Colonic mucosa (tissue), 4 donors: Measurements from ENCODE around the gene PILRB. TPM values are rescaled to one million over a fixed set of nuclear protein-coding genes. Genes with fewer than 3 reads are reported as not detected.

Source experiments
- DNase-seq: peaks from one replicate; pipeline ENCODE4 v3.0.0-alpha.2; 2020
- H3K27ac ChIP-seq: fragments of 200-600 bp; one replicate; pipeline ENCODE4 v1.8.0; 2021
- H3K27me3 ChIP-seq: fragments of 200-600 bp; one replicate; pipeline ENCODE4 v1.8.0; 2021
- H3K36me3 ChIP-seq: fragments of 200-600 bp; one replicate; pipeline ENCODE4 v1.8.0; 2021
- H3K4me1 ChIP-seq: fragments of 200-600 bp; one replicate; pipeline ENCODE4 v1.8.0; 2021; ENCODE audit warnings: mild to moderate bottlenecking
- H3K4me3 ChIP-seq: fragments of 200-600 bp; one replicate; pipeline ENCODE4 v1.8.0; 2021
- H3K9ac ChIP-seq, 2 donors: one replicate each; pipeline ENCODE4 v1.7.0; 2013; ENCODE audit warnings: control low read depth in 2 of 2, low read depth in 2 of 2, low read length in 2 of 2
- H3K9me3 ChIP-seq: fragments of 200-600 bp; one replicate; pipeline ENCODE4 v1.8.0; 2021
- CTCF ChIP-seq: fragments of 200-600 bp; IDR thresholded peaks from one replicate; pipeline ENCODE4 v1.8.0; 2022; ENCODE audit warnings: antibody characterized with exemption, mild to moderate bottlenecking
- intact Hi-C: fragments of 100-400 bp; cut with DNase I; formaldehyde crosslinking; loops from one replicate; pipeline ENCODE4 v1.14.1; 2022
- total RNA-seq, 2 donors: library from RNA; stranded (reverse); fragmentation: NEBNext Ultra II Directional in 1 of 2; extraction: Animal tissue kit (Norgen Biotek cat#: 25700) in 1 of 2; gene quantifications; one replicate each; pipeline ENCODE4 v1.2.1, GENCODE V29; 2021
- donor health status: healthy.
- donor health status: DM: no; HTN: no; CAD: no.
- donor health status: DM: no; HTN: no; CAD: no.

PILRB gene
- total RNA-seq, 2 donors from 2014 or later: 18.2 to 57.9 TPM

DNA sequence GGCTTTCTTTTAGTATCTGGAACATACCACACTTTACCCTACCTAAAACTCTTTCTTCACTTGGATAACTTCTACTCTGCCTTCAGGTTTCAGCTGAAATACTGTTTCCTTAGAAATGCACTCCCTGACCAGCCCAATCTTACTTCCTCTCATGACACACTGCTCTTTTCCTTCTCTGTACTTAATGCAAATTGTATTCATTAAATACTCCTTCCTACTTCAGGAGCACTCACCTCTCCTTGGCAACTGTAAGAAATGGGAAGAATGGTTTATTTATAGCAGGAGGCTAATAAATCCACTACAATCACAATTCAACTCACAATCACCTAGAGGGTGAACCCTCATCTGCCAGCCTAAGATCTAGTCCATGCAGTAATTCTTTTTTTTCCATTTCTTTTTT, 55.4 kb downstream of the PILRB start:
- H3K27ac ChIP-seq: no peak overlapping the region
- no peak for DNase-seq
- intact Hi-C loops: no loop called here
- no peak for TF ChIP-seq CTCF
- H3K4me3 ChIP-seq: no peak overlapping the region
- no peaks in the 10 kb centered on the region for H3K27me3 ChIP-seq
- no peaks in the 10 kb centered on the region for H3K4me1 ChIP-seq
- no peaks in the 10 kb centered on the region for H3K9me3 ChIP-seq
- no peak overlapping the region for H3K9ac ChIP-seq
- no peaks in the 10 kb centered on the region for H3K36me3 ChIP-seq

DNA sequence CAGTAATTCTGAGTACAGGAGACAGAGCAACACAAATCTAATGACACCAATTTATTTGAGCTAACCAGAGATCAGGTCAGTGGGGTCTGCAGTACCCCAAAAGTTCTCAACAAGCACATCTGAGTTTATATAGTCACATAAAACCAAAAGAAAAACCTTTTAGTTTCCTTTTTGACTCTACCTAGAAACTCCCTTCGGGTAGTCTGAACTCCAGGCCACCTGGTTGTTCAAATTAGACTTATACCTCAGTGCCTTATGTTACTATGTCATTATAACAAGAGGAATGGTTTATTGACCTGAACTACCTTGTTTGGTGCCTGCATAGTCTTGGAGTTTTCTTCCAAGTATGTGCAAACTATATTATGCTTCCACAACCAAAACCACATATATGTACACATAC, 56.0 kb downstream of the PILRB start:
- TF ChIP-seq CTCF: no peak
- Histone ChIP-seq H3K9me3 (no peaks in the 10 kb centered on the region), H3K4me1 (no peaks in the 10 kb centered on the region), H3K4me3 (no peak overlapping the region), H3K27me3 (no peaks in the 10 kb centered on the region), H3K27ac (no peak overlapping the region), H3K36me3 (no peaks in the 10 kb centered on the region), H3K9ac (no peak overlapping the region)
- no peak for DNase-seq
- intact Hi-C loops: no loop called here

DNA sequence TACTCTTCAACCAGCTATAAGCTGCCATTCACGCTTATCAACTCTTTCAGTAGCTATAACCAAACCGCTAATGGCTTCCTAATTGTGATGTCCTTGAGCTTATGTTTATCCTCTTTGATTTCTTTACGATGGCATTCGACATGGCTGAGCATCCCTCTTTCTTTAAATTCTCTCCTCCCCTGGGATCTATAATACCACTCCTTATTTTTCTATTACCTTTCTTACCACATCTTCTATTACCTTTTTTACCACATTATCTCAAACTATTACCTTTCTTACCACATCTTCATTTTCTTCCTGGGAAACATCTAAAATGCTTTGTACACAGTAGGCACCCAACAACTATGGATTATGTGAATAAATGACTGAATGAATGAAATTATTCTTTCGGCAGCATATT, 57.5 kb downstream of the PILRB start:
- Histone ChIP-seq H3K4me3 (no peak overlapping the region), H3K36me3 (no peaks in the 10 kb centered on the region), H3K27ac (no peak overlapping the region), H3K27me3 (no peaks in the 10 kb centered on the region), H3K9ac (no peak overlapping the region), H3K4me1 (no peaks in the 10 kb centered on the region), H3K9me3 (no peaks in the 10 kb centered on the region)
- DNase-seq: no peak
- no peak for TF ChIP-seq CTCF
- intact Hi-C loops: no loop called here

Other genes with a start within 250 kb of the PILRB start
- 10 to 100 TPM; 28.7 to 67.3 TPM for gene TAF6, start 238.8 kb upstream of the PILRB start, total RNA-seq
- 10 to 100 TPM in 1 of 2 donors, 1 to 10 TPM in 1; 8.4 to 10.6 TPM for gene CNPY4, start 238.5 kb upstream of the PILRB start, total RNA-seq
- gene MBLAC1, start 231.2 kb upstream of the PILRB start, total RNA-seq: 1 to 10 TPM; 1.9 to 4.1 TPM
- 100 to 1,000 TPM; 230 to 268 TPM for gene LAMTOR4, start 209.2 kb upstream of the PILRB start, total RNA-seq
- gene TRAPPC14, start 199.4 kb upstream of the PILRB start, total RNA-seq: 10 to 100 TPM; 40.3 to 69.5 TPM
- 10 to 100 TPM in 1 of 2 donors, 1 to 10 TPM in 1; 5.2 to 11.6 TPM for gene GAL3ST4, start 189.5 kb upstream of the PILRB start, total RNA-seq
- gene GPC2, start 180.7 kb upstream of the PILRB start, total RNA-seq: 1 to 10 TPM; 4.0 to 7.6 TPM
- gene STAG3, start 180.2 kb upstream of the PILRB start, total RNA-seq: 1 to 10 TPM; 1.4 to 3.8 TPM
- gene PVRIG, start 138.2 kb upstream of the PILRB start, total RNA-seq: 1 to 10 TPM in 1 of 2 donors, under 1 TPM in 1; 0.53 to 1.4 TPM
- not detected for gene SPDYE3, start 50.4 kb upstream of the PILRB start, total RNA-seq
- 1 to 10 TPM; 1.2 to 3.1 TPM for gene PILRA, start 15.4 kb downstream of the PILRB start, total RNA-seq
- gene ZCWPW1, start 70.6 kb downstream of the PILRB start, total RNA-seq: 1 to 10 TPM; 1.1 to 1.3 TPM
- 10 to 100 TPM; 27.2 to 39.1 TPM for gene MEPCE, start 71.7 kb downstream of the PILRB start, total RNA-seq
- gene PPP1R35, start 78.4 kb downstream of the PILRB start, total RNA-seq: 10 to 100 TPM; 38.8 to 50.5 TPM
- under 1 TPM; 0.54 to 0.74 TPM for gene SPACDR, start 106.1 kb downstream of the PILRB start, total RNA-seq
- gene TSC22D4, start 121.1 kb downstream of the PILRB start, total RNA-seq: 10 to 100 TPM; 56.1 to 56.3 TPM
- under 1 TPM; 0.44 to 0.69 TPM for gene NYAP1, start 125.8 kb downstream of the PILRB start, total RNA-seq
- 10 to 100 TPM; 81.3 to 97.4 TPM for gene AGFG2, start 181.1 kb downstream of the PILRB start, total RNA-seq
- gene SAP25, start 215.8 kb downstream of the PILRB start, total RNA-seq: 1 to 10 TPM in 1 of 2 donors, under 1 TPM in 1; 0.69 to 5.5 TPM
- gene LRCH4, start 228.0 kb downstream of the PILRB start, total RNA-seq: 10 to 100 TPM; 59.0 to 65.4 TPM
- 1 to 10 TPM in 1 of 2 donors, under 1 TPM in 1; 0.21 to 1.8 TPM for gene FBXO24, start 228.2 kb downstream of the PILRB start, total RNA-seq
- gene PCOLCE, start 244.2 kb downstream of the PILRB start, total RNA-seq: 10 to 100 TPM; 14.7 to 23.1 TPM